ENCODE data around the gene ATP6AP2. TPM values are rescaled to one million over a fixed set of nuclear protein-coding genes. Genes with fewer than 3 reads are reported as not detected.

The ATP6AP2 gene
- total RNA-seq, 1 experiment from 2014 or later = 62.0 TPM

- no peak overlapping the region for H2AFZ ChIP-seq (ENCODE audit: low read depth, low read length, poor library complexity, severe bottlenecking)
- peaks cover 4% of the 10 kb centered on the region in 2 experiments; a peak in 2 of 4 replicates for H3K4me1 ChIP-seq (ENCODE audit: control insufficient read depth in 1 of 2, insufficient read depth in 2 of 2, low read length in 2 of 2)
- DNase-seq (ENCODE audit: low read depth, low spot score) (no peak), ATAC-seq (no peak)
- H3K27ac ChIP-seq (ENCODE audit: low read depth, low read length) = no peak overlapping the region
- ChIA-PET POLR2A (no interaction called here), RAD21 (ENCODE audit: low non-redundant PET in 1 of 2, low total read pairs in 2 of 2, uncharacterized antibody in 2 of 2, unreplicated experiment in 2 of 2) (interaction anchor here in 1 of 2 experiments (1.7 kb wide), 1 partner anchor 141 kb away, joined by 3 read pairs; no protein-coding TSS in a partner anchor), CTCF (interaction anchor here (1.5 kb wide), 1 partner anchor 462 kb away, joined by 12 read pairs; no protein-coding TSS in a partner anchor)
- H3K9me2 ChIP-seq (ENCODE audit: insufficient read depth) = no peaks in the 10 kb centered on the region
- H3K27me3 ChIP-seq (ENCODE audit: insufficient read depth, low read length) = no peaks in the 10 kb centered on the region
- 0 out of 4 replicates have a peak, but pooled peaks cover 0 to 3% of the 10 kb centered on the region in 2 experiments for H3K36me3 ChIP-seq (ENCODE audit: control insufficient read depth in 1 of 2, insufficient read depth in 2 of 2, low read length in 2 of 2)
- H3K9ac ChIP-seq (ENCODE audit: low read length) = no peak overlapping the region
- H3K79me2 ChIP-seq (ENCODE audit: insufficient read depth, low read length) = no peaks in the 10 kb centered on the region
- no peak overlapping the region for H3K4me3 ChIP-seq (replicated peaks in 1 of 2; ENCODE audit: low read depth in 1 of 2, low read length in 2 of 2)
- intact Hi-C loops (cut with micrococcal nuclease) = loop anchor here (10.0 kb wide), 1 partner anchor 462 kb away; no protein-coding TSS in a partner anchor
- H3K9me3 ChIP-seq (ENCODE audit: control insufficient read depth in 1 of 2, insufficient read depth in 1 of 2, low read depth in 1 of 2, low read length in 2 of 2) = no peaks in the 10 kb centered on the region
- TF ChIP-seq ELF1 (IDR thresholded peaks at IDR 0.05; ENCODE audit: borderline replicate concordance, low read depth) (no peak), CEBPB (IDR thresholded peaks at IDR 0.05; ENCODE audit: low read depth) (no peak), POLR2A (IDR thresholded peaks at IDR 0.05; ENCODE audit: borderline replicate concordance, extremely low read depth, insufficient read depth, insufficient read length) (no peak), SRF (IDR thresholded peaks at IDR 0.05; ENCODE audit: low read depth) (no peak), EGR1 (IDR thresholded peaks at IDR 0.05; ENCODE audit: low read depth) (no peak), SIN3A (IDR thresholded peaks at IDR 0.05; ENCODE audit: low read depth) (no peak), ZFX (IDR thresholded peaks at IDR 0.05) (no peak), ZBTB33 (IDR thresholded peaks at IDR 0.05; ENCODE audit: extremely low read depth, insufficient replicate concordance, low read length) (no peak), CTCF (IDR thresholded peaks at IDR 0.05 in 2 of 3, conservative IDR thresholded peaks at IDR 0.05 in 1 of 3; ENCODE audit: borderline replicate concordance in 1 of 3, insufficient read depth in 1 of 3, low read depth in 2 of 3, low read length in 2 of 3) (no peak), SP1 (IDR thresholded peaks at IDR 0.05; ENCODE audit: low read depth) (no peak), CBX3 (IDR thresholded peaks at IDR 0.05; ENCODE audit: low read depth) (no peak), JUND (IDR thresholded peaks at IDR 0.05) (no peak), YY1 (IDR thresholded peaks at IDR 0.05; ENCODE audit: extremely low read depth, insufficient replicate concordance, low read depth, low read length) (no peak), POLR2AphosphoS5 (IDR thresholded peaks at IDR 0.05; ENCODE audit: low read depth, low read length) (no peak), RAD21 (IDR thresholded peaks at IDR 0.05; ENCODE audit: low read depth) (no peak), EZH2 (IDR thresholded peaks at IDR 0.05) (no peak), EZH2phosphoT487 (IDR thresholded peaks at IDR 0.05; ENCODE audit: borderline replicate concordance) (no peak)
- TF ChIP-seq, protein P1, sequence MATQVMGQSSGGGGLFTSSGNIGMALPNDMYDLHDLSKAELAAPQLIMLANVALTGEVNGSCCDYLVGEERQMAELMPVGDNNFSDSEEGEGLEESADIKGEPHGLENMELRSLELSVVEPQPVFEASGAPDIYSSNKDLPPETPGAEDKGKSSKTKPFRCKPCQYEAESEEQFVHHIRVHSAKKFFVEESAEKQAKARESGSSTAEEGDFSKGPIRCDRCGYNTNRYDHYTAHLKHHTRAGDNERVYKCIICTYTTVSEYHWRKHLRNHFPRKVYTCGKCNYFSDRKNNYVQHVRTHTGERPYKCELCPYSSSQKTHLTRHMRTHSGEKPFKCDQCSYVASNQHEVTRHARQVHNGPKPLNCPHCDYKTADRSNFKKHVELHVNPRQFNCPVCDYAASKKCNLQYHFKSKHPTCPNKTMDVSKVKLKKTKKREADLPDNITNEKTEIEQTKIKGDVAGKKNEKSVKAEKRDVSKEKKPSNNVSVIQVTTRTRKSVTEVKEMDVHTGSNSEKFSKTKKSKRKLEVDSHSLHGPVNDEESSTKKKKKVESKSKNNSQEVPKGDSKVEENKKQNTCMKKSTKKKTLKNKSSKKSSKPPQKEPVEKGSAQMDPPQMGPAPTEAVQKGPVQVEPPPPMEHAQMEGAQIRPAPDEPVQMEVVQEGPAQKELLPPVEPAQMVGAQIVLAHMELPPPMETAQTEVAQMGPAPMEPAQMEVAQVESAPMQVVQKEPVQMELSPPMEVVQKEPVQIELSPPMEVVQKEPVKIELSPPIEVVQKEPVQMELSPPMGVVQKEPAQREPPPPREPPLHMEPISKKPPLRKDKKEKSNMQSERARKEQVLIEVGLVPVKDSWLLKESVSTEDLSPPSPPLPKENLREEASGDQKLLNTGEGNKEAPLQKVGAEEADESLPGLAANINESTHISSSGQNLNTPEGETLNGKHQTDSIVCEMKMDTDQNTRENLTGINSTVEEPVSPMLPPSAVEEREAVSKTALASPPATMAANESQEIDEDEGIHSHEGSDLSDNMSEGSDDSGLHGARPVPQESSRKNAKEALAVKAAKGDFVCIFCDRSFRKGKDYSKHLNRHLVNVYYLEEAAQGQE (IDR thresholded peaks at IDR 0.05; ENCODE audit: low read depth) = no peak
- TF ChIP-seq, protein P2, sequence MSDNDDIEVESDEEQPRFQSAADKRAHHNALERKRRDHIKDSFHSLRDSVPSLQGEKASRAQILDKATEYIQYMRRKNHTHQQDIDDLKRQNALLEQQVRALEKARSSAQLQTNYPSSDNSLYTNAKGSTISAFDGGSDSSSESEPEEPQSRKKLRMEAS (IDR thresholded peaks at IDR 0.05) = no peak
- H4K20me1 ChIP-seq (ENCODE audit: insufficient read depth) = no peaks in the 10 kb centered on the region
- BruUV-seq (replicated peaks) = no TSS peak
- H3K4me2 ChIP-seq (ENCODE audit: low read length) = no peak overlapping the region
Measured at GRCh38 chrX:40652664-40653063, 71.9 kb downstream of the ATP6AP2 start.

All from HCT116 (cell line).